ENCODE results near the gene TTLL11. TPM values are rescaled to one million over a fixed set of nuclear protein-coding genes. Genes with fewer than 3 reads are reported as not detected.

Gene TTLL11, protein sequence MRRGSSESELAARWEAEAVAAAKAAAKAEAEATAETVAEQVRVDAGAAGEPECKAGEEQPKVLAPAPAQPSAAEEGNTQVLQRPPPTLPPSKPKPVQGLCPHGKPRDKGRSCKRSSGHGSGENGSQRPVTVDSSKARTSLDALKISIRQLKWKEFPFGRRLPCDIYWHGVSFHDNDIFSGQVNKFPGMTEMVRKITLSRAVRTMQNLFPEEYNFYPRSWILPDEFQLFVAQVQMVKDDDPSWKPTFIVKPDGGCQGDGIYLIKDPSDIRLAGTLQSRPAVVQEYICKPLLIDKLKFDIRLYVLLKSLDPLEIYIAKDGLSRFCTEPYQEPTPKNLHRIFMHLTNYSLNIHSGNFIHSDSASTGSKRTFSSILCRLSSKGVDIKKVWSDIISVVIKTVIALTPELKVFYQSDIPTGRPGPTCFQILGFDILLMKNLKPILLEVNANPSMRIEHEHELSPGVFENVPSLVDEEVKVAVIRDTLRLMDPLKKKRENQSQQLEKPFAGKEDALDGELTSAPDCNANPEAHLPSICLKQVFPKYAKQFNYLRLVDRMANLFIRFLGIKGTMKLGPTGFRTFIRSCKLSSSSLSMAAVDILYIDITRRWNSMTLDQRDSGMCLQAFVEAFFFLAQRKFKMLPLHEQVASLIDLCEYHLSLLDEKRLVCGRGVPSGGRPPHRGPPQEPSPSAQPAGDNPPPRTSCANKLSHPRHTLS
- total RNA-seq, result 3.6 and 4.7 TPM in 2 replicates

DNA sequence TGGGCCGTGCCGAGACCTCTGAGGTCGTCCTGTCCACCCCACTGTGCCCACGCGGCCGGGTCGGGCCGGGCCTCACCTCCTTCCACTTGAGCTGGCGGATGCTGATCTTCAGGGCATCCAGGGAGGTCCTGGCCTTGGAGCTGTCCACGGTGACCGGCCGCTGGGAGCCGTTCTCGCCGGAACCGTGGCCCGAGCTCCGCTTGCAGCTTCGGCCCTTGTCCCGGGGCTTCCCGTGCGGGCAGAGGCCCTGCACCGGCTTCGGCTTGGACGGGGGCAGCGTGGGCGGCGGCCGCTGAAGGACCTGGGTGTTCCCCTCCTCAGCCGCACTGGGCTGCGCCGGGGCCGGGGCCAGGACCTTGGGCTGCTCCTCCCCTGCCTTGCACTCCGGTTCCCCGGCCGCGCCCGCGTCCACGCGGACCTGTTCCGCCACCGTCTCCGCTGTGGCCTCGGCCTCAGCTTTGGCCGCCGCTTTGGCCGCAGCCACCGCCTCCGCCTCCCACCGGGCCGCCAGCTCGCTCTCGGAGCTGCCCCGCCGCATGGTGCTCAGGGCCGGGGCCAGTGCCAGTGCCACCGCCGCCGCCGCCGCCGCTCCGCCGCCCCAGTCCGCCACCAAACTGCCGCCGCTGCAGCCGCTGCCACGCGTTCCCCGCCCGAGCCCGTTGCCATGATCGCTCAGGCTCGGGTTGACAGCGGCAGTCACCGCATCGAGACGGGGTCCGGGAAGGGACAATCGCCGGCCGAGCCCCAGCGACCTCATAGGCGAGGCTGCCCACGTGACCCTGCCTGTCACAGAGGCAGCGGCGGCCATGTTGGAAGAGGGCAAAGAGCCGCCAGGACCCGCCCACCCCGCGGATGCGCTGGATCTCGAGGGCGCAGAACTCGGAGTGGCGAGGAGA lies at the start of gene TTLL11:
TTLL11 (minus strand) TSS at position 698 of the 896 bp plus-strand sequence; CDS start at position 538, 160 bp downstream.
- POLR2A ChIA-PET, result no interaction called here
- H3K4me3 Mint-ChIP-seq, result peak within 1 kb of the TSS; percentile 85

DNA sequence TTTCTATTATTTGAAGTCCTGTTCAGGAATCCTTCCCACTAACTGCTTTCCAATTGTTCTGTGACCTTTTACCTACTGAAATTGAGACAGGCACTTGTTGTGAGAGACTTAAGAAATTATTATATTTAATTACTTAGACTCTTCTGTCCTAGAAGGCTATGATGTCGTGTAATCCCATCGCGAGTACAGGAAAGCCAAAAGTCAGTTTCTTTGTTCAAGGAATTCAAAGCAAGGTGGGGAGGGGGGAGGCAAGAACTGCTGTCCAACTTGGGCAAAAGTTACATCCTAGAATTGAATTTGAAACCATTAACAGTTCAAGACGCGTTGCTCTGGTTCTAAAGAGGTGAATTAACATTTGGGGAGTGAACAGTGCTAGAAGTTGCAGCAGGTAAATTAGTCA lies 48.6 kb upstream of the TTLL11 start:
- ChIA-PET POLR2A (no interaction called here), CTCF (interaction anchor here (1.3 kb wide), 1 partner anchor 17 kb away, joined by 6 read pairs; no protein-coding TSS in a partner anchor)
- no peak overlapping the region for H3K27ac Mint-ChIP-seq
- H3K4me1 Mint-ChIP-seq, result no peaks in the 10 kb centered on the region
- H3K9me3 Mint-ChIP-seq, result no peaks in the 10 kb centered on the region
- H3K36me3 Mint-ChIP-seq (ENCODE audit: low read depth), result peaks cover 55% of the 10 kb centered on the region
- intact Hi-C loops (cut with micrococcal nuclease), result no loop called here
- H3K27me3 Mint-ChIP-seq, result no peaks in the 10 kb centered on the region
- no peak overlapping the region for H3K4me3 Mint-ChIP-seq
- TF ChIP-seq, protein P1, sequence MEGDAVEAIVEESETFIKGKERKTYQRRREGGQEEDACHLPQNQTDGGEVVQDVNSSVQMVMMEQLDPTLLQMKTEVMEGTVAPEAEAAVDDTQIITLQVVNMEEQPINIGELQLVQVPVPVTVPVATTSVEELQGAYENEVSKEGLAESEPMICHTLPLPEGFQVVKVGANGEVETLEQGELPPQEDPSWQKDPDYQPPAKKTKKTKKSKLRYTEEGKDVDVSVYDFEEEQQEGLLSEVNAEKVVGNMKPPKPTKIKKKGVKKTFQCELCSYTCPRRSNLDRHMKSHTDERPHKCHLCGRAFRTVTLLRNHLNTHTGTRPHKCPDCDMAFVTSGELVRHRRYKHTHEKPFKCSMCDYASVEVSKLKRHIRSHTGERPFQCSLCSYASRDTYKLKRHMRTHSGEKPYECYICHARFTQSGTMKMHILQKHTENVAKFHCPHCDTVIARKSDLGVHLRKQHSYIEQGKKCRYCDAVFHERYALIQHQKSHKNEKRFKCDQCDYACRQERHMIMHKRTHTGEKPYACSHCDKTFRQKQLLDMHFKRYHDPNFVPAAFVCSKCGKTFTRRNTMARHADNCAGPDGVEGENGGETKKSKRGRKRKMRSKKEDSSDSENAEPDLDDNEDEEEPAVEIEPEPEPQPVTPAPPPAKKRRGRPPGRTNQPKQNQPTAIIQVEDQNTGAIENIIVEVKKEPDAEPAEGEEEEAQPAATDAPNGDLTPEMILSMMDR (IDR thresholded peaks at IDR 0.05), result no peak
- no peak for DNase-seq
- ATAC-seq (ENCODE audit: low read depth), result no peak

More for the DNA sequence above, at the start of gene TTLL11:
- H3K9me3 Mint-ChIP-seq, result no peaks in the 10 kb centered on the region
- CTCF ChIA-PET, result interaction anchor here (1.7 kb wide), 1 partner anchor 258 kb away, joined by 3 read pairs; no protein-coding TSS in a partner anchor
- H3K36me3 Mint-ChIP-seq (ENCODE audit: low read depth), result peaks cover 2% of the 10 kb centered on the region
- TF ChIP-seq, protein P1 (IDR thresholded peaks at IDR 0.05), result no peak
- peak within 1 kb of the TSS; percentile 3 for H3K27ac Mint-ChIP-seq
- H3K4me1 Mint-ChIP-seq, result peaks cover 42% of the 10 kb centered on the region
- peak; percentile 92 for DNase-seq
- ATAC-seq (ENCODE audit: low read depth), result peak; percentile 96
- intact Hi-C loops (cut with micrococcal nuclease), result loop anchor here (1.0 to 10.0 kb wide), 6 partner anchors 66 to 1513 kb away; partner anchors contain the start of genes CDK5RAP2, MORN5, MRRF and NDUFA8
- H3K27me3 Mint-ChIP-seq, result peaks cover 9% of the 10 kb centered on the region

DNA sequence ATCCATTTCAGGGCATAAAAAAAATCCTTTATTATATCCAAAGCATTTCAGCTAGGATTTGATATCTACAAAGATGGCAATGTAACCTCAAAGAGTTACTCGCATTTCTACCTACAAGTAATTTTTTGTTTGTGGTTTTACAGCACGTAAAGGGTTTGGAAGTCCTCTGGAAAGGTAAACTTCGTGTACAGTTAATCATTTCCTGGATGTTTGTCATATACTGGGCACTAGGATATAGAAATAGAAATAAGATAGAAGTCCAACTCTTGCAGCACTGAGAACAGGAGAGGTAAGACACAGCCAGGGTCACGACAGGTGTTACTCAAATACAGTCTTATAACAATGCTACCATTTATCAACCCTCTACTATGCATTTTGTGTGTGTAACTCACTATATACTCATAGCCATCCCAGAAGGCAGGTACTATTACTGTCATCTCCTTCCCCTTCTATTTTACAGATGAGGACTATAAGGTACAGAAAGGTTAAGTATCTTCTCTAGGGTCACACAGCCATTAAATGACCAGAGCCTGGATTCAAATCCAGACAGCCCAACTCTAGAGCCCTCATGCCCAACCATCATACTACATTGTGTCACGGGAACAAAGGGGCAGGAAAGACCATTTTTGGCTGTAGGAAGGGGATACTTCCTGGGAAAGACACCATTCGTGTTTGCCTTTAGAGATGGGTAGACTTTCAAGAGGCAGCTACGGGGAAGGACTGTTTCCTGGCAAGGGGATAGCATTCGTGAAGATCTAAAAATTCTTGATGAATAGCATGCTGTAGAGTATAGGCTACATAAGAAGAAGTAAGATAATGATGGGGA lies 47.5 kb upstream of the TTLL11 start:
- no peaks in the 10 kb centered on the region for H3K27me3 Mint-ChIP-seq
- intact Hi-C loops (cut with micrococcal nuclease), result no loop called here
- H3K9me3 Mint-ChIP-seq, result no peaks in the 10 kb centered on the region
- TF ChIP-seq, protein P1 (IDR thresholded peaks at IDR 0.05), result no peak
- ATAC-seq (ENCODE audit: low read depth) (no peak), DNase-seq (no peak)
- CTCF ChIA-PET, result interaction anchor here (1.2 kb wide), 1 partner anchor 42 kb away, joined by 3 read pairs; no protein-coding TSS in a partner anchor
- POLR2A ChIA-PET, result no interaction called here
- H3K36me3 Mint-ChIP-seq (ENCODE audit: low read depth), result peaks cover 45% of the 10 kb centered on the region
- no peak overlapping the region for H3K4me3 Mint-ChIP-seq
- H3K27ac Mint-ChIP-seq, result no peak overlapping the region
- H3K4me1 Mint-ChIP-seq, result no peaks in the 10 kb centered on the region

DNA sequence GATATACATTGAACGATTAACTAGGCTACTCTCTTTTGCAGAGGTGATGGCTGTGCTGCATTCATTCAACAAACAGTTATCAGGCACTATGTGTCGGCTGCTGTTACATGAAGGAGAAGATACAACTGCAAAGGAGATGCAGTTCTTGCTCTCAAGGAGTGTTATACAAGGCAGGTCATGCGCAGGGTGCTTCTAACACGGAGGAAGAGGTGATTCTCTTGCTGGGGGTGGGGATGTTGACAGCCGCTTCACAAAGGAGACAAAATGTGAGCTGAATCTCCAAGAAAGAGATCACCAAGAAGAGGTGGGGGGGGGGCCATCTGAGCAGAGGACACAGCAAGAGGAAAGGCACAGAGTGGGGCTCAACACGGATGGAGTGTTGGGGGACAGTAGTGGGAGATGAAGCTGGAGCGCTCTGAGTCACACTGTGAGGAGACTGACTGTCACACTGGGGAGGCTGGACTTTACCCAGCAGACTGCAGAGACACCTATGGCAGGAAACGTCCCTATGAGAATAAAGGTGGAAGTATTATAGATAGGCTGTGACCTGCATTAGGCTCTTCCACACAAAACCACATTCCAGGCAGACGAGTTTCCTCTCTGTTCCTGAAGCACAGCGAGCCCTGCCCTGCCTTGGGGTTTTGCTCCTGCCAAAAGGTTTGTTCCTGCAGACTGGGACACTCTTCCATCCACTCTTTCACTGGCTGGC lies 45.6 kb upstream of the TTLL11 start:
- ChIA-PET CTCF (no interaction called here), POLR2A (no interaction called here)
- intact Hi-C loops (cut with micrococcal nuclease), result no loop called here
- Mint-ChIP-seq H3K4me3 (no peak overlapping the region), H3K4me1 (no peaks in the 10 kb centered on the region), H3K9me3 (no peaks in the 10 kb centered on the region), H3K27me3 (no peaks in the 10 kb centered on the region), H3K36me3 (ENCODE audit: low read depth) (peaks cover 27% of the 10 kb centered on the region), H3K27ac (no peak overlapping the region)
- ATAC-seq (ENCODE audit: low read depth) (no peak), DNase-seq (no peak)
- TF ChIP-seq, protein P1 (IDR thresholded peaks at IDR 0.05), result no peak

Measured in activated B cell treated with CpG ODN at 0.5 μM for 24 hours (primary cell).